ENCODE data around the gene PRAME.
"Not testable (repeated sequence)": the region's sequence is repeated elsewhere in the genome, so short reads cannot be mapped to it uniquely, and the experiment has no call there.

The PRAME gene

DNA sequence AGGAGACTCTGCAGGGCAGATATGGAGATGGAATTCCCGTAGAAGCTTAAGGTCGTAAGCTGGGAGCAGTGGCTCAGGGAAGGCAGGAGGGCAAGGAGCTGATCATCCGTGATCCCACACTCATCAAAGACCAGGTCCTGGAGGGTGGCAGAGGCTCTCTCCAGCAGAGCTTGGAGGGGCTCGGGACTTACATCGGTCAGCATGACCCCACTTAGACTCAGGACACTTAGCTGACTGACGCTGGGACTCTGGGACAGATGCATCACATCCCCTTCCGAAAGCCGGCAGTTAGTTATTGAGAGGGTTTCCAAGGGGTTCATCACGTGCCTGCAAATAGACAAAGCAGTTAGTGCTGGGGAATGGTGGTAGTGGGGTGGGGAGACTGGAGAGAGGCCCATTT, 10.7 kb downstream of the PRAME start:
- DNase-seq, result no peak

DNA sequence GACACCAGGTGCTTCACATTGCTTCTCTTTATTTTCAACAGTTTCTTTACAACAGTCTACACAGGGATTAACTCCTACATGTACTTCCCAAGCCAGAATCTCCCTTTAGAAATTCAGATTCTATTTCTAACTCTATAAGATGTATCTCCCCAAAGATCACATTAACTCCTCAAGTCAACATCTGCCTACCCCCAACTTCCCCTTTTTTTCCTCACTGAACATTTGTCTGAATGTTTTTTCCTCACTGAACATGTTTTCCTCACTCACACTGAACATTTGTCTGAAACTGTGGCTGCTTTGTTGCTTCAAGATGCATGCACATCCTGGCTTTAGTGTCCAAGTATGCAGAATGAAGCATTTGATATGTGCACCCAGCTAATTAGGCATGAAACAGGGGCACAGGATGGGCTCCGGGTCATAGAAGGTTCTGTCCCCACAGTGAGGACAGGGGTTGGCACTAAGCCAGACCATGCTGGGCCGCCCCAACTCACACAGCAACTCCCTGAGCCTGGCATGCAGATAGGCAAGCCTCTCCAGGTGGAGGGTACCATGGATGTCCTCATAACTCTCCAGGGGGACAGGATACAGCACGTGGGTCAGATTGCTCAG, 11.3 kb downstream of the PRAME start:
- DNase-seq, result no peak

DNA sequence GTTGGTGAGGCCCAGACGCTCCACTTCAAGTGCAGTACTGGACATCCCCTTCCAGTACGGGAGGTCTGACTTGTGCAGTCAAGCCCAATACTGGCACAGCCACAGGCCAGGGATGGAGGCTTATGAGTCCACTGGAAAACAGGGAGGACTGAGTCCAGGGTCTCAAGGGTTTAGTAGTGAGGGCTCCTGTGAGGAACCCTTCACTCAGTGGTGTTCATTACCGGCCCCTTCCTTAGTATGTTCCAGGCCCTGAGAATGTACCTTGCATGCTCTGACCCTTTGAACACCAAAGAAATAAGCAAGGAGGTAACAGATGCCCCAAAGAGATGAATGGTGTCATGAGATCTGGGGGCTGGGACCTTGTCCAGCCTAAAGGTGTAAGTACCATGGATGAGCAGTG, 11.8 kb downstream of the PRAME start:
- no peak for DNase-seq

DNA sequence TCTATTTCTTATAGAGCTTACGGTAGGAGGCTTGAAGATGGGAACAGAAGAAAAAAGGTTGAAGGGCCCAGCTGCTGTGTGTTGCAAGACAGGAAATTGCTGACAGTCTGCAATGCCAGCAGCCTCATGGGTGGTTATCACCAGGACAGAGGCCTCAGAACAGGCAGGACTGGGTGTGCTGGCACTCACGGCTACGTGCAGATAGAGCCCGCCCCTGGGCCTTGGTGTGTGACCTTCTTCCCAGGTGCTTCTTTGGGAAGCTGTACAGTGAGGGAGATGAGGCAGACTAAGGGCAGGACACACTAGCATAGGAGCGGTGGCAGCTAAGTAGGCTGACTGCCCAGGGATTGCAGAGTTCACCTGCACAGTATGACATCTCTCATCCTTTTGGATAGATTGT, 12.6 kb downstream of the PRAME start:
- no peak for DNase-seq

DNA sequence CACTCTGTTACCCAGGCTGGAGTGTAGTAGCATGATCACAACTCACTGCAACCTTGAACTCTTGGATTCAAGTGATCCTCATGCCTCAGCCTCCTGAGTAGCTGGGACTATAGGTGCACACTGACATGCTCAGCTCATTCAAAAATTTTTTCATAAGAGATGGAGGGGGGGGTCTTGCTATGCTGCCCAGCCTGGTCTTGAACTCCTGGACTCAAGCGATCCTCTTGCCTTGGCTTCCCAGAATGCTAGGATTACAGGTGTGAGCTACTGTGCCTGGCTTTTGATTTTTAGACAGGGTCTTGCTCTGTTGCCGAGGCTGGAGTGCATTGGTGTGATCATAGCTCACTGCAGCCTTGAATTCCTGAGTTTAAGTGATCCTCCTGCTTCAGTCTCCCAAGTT, 14.0 kb downstream of the PRAME start:
- no peak for DNase-seq

DNA sequence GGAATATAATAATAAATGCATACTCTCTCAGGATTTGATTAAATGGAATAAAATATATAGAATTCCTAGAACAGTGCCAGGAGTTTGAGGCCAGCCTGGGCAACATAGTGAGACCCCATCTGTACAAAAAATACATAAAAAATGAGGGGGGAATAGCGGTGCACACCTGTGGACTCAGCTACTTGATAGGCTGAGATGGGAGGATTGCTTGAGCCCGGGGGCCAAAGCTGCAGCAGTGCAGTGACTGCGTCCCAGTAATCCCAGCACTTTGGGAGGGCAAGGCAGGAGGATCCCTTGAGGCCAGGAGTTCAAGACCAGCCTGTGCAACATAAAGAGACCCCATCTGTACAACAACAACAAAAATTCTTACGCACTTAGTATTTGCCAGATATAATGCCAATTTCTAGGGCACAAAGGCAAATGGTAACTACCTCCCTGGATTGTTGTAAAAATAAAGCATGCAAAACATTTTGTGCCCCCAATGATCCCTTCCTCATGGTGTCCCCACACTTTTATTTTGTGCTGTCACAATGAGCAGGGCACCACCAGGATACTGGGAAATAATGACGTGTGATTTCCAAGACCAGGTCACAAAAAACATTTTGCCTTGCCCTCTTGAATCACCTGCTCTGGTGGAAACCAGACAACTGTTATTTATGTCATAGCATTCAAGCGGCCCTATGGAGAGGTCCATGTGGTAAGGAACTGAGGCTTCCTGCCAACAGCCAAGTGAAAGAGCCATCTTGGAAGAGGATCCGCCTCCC, 20.7 kb downstream of the PRAME start:
- DNase-seq, result no peak

DNA sequence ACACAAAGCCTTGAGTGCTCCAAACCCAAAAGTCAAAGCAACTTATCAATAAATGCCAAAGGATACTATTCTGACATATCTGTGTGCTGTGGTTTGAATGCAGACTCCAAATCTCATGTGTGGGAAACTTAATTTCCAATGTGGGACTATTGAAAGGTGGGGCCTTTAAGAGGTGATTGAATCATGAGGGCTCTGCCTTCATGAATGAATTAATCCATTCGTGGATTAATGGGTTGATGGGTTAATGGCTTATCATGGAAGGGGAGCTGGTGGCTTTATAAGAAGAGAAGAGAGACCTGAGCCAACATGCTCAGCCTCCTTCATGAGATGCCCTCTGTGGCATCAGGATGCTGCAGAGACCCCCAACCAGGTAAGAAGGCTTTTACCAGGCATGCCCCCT, 22.1 kb downstream of the PRAME start:
- no peak for DNase-seq

DNA sequence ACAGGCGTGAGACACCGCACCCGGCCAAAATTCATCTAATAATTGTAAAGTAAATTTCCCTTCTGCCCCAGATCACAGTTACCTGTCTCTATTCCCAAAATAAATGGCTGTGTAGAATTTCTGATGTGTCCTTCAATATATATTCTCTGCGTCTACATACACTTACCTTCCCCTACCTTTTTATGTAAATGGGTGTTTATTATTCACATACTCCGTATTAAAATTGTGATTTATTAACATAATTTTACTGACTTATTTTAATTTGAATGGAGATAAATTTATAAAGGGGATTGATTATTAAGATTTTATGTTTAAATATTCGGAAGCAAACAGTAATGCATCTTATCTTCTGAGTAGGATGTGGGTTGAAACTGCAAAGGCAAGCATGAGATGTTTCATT, 22.6 kb downstream of the PRAME start:
- no peak for DNase-seq

DNA sequence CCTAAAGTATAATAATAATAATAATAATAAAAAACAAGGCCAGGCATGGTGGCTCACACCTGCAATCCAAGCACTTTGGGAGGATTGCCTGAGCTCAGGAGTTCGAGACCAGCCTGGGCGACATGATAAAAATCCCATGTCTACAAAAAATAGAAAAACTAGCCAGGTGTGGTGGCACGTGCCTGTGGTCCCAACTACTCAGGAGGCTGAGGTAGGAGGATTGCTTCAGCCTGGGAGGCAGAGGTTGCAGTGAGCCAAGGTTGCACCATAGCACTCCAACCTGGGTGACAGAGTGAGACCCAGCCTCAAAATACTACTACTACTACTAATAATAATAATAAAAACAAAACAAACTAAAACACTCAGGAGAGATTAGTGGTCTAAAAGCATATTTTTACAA, 23.4 kb downstream of the PRAME start:
- no peak for DNase-seq

DNA sequence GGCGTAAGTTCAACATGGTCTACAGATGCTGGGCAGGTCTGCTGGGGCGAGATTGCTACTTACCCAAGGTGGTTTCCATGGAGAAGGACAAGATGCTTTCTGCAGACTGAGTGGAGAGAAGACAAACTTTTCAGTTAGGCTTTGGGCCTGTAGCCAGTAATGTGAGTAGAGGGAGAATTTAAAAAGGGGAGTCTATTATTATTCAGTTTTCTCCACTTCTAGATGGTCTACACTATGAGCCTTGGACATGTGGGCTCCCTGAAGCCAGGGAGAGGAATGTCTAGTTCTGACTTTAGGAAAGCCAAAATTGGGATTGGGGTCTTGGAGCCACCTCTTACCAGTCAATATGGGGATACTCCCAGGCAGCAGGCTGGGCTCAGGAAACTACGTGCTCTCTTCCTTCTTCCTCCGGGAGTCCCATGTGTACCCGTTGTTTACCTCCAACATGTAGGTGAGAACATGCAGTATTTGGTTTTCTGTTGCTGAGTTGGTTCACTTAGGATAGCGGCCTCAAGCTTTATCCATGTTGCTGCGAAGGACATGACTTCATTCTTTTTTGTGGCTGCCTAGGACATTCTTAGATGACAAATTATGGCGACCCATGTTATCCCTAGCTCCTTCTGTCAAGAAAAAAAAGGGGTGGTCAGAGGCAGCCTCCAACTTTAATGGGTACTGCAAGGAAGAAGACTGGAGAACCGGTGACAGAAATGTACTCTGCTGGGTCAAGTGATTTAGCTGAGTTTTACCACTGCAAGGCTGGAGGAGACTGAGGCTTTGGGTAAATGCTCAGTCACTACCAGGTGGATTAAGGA, 24.3 kb downstream of the PRAME start:
- no peak for DNase-seq

DNA sequence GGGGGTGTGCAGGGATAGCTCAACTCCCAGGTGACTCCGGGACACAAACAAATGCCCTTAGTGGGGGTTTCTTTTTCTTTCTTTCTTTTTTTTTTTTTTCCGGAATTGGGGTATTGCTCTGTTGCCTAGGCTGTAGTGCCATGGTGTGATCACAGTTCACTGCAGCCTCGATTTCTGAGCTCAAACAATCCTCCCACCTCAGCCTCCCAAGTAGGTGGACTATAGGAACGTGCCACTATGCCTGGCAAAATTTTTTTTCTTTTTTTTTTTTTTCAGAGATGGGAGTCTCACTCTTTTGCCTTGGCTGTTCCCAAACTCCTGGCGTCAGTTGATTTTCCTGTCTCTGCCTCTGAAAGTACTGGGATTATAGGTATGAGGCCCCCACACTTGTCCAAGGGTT, 25.2 kb downstream of the PRAME start:
- DNase-seq, result no peak

DNA sequence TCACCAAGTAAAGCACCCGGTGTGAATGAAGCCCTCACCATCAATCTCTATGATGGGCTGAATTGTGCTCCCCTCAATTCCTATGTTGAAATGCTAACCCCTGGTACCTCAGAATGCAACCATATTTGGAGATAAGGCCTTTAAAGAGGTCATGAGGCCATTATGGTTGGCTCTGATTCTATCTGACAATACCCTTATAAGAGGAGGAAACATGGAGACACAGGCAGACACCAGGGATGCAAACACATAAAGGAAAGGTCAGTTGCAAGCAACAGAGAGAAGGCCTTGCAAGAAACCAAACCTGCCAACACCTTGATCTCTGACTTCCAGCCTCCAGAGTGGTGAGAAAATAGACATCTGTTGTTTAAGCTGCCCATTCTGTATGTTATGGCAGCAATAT, 25.6 kb downstream of the PRAME start:
- DNase-seq, result no peak

DNA sequence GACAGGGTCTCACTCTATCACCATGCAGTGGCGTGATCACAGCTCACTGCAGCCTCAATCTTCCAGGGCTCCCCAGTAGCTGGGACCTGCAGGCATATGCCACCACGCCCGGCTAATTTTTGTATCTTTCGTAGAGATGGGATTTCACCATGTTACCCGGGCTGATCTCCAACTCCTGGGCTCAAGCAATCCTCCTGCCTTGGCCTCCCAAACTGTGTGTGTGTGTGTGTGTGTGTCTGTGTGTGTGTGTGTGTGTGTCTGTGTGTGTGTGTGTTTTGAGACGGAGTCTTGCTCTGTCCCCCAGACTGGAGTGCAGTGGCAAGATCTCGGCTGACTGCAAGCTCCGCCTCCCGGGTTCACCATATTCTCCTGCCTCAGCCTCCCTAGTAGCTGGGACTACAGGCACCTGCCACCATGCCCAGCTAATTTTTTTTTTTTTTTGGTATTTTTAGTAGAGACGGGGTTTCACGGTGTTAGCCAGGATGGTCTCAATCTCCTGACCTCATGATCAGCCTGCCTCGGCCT, 26.5 kb downstream of the PRAME start:
- not testable (repeated sequence) for DNase-seq

DNA sequence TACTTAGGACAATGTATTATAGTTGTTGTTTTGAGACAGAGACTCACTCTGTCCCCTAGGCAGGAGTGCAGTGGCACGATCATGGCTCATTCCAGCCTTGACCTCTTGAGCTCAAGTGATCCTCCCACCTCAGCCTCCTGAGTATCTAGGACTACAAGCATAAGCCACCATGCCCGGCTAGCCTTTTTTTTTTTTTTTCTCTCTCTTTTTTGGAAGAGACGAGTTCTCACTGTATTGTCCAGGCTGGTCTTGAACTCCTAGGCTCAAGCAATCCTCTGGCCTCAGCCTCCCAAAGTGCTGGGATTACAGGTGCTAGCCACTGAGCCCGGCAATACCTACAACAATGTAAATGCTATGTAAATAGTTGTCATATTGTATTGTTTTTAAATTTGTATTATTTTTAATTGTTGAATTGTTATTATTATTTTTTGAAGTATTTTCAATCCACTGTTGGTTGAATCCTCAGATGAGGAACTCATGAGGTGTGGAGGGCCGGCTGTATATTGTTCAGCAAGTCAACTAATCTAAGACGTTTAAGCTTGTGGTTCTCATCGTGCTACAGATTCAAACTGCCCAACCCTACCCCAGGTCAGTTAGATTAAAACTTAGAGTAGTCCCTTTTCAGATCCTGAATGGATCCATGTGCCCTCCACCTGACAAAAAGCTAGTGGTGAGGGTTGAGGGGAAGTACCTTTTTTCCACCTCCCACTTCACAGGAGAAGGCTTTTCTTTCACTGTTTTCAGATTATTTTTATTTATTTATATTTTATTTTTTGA, 27.1 kb downstream of the PRAME start:
- no peak for DNase-seq

DNA sequence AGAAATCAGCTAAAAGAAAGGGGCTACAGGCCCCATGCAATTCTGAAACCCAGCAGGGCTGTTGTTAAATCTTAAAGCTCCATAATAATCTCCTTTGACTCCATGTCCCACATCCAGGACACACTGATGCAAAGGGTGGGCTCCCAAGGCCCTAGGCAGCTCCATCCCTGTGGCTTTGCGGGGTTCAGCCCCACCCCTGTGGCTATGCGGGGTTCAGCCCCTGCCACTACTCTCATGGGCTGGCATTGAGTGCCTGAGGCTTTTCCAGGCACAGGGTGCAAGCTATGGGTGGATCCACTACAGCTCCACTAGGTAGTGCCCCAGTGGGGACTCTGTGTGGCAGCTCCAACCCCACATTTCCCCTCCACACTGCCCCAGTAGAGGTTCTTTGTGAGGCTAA, 30.3 kb downstream of the PRAME start:
- no peak for DNase-seq

DNA sequence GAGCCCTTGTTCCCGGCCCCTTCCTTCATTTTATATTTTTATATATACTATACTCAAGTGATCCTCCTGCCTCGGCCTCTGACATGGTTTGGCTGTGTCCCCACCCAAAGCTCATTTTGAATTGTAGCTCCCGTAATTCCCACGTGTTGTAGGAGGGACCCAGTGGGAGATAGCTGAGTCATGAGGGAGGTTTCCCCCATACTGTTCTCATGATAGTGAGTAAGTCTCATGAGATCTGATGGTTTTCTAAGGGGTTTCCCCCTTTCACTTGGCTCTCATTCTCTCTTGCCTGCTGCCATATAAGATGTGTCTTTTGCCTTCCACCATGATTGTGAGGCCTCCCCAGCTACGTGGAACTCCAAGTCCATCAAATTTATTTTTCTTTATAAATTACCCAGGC, 31.8 kb downstream of the PRAME start:
- DNase-seq, result no peak

DNA sequence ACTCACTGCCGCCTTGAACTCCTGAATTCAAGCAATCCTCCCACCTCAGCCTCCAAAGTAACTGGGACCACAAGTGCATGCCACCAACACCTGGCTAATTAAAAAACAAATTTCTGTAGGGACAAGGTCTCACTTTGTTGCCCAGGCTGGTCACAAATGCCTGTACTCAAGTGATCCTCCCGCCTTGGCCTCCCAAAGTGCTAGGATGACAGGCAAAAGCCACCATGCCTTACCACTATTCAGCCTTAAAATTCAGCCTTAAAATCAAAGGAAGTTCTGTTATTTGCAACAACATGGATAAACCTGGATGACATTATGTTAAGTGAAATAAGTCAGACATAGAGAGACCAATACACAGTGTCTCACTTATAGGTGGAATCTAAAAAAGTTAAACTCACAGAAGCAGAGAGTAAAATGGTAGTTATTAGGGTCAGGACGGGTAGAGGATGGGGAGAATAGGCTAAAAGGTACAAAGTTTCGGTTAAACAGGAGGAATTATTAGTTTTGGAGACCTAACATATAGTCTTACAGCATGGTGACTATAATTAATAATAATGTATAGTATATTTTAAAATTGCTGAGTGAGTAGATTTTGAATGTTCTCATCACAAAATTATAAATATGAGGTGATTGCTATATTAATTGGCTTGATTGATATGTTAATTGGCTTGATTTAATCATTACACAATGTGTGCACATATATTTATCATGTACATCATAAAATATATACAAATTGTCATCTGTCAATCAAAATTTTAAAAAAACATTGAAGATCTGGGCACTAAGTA, 32.7 kb downstream of the PRAME start:
- no peak for DNase-seq

DNA sequence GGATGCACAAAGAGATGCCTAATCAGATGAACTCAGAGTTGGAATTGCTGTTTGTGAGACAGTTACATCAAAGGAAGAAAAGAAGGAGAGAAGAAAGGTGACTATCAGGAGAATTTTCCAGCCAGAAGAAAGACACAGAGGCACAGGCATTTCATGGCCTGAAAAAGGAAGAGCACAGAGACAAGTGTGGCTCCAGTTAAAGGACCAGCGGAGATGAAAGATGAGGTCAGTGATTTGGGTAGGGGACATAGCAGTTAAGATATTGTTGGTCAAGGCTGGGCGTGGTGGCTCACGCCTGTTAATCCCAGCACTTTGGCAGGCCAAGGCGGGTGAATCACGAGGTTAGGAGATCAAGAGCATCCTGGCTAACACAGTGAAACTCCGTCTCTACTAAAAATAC, 35.6 kb downstream of the PRAME start:
- no peak for DNase-seq

DNA sequence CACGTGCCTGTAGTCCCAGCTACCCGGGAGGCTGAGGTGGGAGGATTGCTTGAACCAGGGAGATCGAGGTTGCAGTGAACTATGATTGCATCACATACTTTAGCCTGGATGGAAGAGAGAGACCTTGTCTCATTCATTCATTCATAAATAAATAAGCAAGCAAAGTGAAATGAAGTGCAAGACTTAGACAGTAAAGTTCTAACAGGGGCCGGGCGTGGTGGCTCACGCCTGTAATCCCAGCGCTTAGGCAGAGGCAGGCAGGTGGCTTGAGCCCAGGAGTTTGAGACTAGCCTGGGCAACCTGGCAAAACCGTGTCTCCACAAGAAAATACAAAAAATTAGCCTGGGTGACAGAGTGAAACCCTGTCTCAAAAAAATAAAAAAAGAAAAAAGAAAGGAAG, 37.4 kb downstream of the PRAME start:
- no peak for DNase-seq

DNA sequence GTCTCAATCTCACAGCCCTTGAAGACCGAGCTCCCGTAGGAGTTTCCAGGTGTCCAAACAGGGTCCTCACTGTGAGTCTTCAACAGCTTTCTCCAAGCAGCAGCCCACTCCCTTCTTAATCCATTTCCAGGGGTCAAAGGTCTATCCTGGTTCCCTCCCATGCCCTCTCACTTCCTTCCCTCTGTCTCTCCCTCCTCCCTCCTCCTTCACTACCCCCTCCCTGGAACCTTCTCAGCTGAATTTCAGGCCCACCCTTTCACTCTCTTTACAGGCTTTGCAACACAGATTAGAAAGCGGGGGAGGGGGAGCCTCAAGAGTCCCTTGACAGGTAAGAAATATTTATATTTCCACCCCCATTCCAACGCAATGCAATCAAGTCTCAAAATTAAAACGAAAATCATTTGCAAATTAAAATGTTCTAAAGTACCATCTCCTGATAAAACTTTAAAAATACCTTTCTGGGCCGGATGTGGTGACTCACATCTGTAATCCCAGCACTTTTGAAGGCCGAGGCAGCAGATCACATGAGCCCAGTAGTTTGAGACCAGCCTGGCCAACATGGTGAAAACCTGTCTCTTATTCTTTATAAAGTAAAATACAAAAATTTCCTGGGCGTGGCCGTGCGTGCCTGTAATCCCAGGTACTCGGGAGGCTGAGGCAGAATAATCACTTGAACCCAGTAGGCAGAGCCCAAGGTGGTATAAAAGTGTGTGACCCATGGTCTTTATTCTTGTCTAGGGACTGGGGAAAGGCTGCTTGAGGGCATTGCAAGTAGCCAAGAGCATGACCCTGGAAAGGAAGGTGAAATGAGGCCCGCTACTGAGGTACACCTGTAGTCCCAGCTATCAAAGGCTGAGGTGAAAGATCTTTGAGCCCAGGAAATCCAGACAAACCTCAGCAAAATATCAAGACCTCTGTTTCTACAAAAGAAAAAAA, 38.1 kb downstream of the PRAME start:
- DNase-seq, result no peak

DNA sequence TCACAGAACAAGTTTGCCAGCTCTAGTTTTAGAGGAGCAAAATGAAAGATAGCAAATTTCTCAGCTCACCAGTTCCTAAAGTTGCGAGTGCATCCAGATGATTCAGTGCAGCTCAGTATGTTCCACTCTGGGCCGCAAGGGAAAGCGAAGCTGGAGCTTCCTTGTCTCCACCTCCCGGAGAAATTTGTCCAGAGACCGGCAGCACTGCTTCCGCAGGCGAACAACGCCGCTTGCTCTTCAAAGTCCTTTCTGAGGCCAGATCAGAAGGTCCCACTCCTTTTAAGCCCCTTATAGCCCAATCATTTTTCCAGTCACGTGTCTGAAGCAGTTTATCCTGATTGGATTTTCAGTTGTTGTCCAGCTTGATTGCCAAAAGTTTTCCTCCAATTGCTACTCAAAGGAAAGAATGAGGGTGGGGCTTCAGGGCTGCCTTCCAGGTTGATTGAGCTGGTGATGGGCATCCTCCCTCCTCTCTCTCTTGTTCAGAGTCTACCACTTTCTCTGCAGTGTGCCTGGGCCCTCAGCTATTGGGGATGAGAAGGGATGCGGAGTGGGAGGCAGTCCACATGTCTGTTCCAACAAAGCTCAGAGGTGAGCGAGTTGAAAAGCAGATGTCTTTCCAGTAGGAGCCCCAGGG, 38.9 kb downstream of the PRAME start, which contains the start of gene ZNF280A:
ZNF280A (minus strand) TSS at position 251 of the 637 bp plus-strand sequence. CDS start 4,640 bp downstream, outside the sequence.
- DNase-seq, result no peak
